ENCODE measurements around the gene NOTUM. TPM values are rescaled to one million over a fixed set of nuclear protein-coding genes. Genes with fewer than 3 reads are reported as not detected.

The NOTUM gene
- total RNA-seq, 4 donors from 2014 or later, result 1.7 to 1.8 (median 1.7) TPM; not detected in 1

- Histone ChIP-seq H3K4me1 (peaks cover 42 to 48% of the 10 kb centered on the region in 2 donors), H3K9me3 (no peaks in the 10 kb centered on the region), H3K27ac (no peak overlapping the region), H3K36me3 (peaks cover 0 to 39% of the 10 kb centered on the region in 2 donors), H3K4me3 (peak overlapping the region in 2 of 4 donors; percentile 63 to 68), H3K27me3 (no peaks in the 10 kb centered on the region)
- ATAC-seq, result no peak
- in situ Hi-C loops (cut with MboI; ENCODE audit: low sequenced_read_pairs in 4 of 4) (no loop called here), intact Hi-C loops (cut with DNase I; ENCODE audit: low total_unique reads) (no loop called here)
- TF ChIP-seq POLR2A (IDR thresholded peaks at IDR 0.05), result no peak
- TF ChIP-seq, protein P1, sequence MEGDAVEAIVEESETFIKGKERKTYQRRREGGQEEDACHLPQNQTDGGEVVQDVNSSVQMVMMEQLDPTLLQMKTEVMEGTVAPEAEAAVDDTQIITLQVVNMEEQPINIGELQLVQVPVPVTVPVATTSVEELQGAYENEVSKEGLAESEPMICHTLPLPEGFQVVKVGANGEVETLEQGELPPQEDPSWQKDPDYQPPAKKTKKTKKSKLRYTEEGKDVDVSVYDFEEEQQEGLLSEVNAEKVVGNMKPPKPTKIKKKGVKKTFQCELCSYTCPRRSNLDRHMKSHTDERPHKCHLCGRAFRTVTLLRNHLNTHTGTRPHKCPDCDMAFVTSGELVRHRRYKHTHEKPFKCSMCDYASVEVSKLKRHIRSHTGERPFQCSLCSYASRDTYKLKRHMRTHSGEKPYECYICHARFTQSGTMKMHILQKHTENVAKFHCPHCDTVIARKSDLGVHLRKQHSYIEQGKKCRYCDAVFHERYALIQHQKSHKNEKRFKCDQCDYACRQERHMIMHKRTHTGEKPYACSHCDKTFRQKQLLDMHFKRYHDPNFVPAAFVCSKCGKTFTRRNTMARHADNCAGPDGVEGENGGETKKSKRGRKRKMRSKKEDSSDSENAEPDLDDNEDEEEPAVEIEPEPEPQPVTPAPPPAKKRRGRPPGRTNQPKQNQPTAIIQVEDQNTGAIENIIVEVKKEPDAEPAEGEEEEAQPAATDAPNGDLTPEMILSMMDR (IDR thresholded peaks at IDR 0.05 in 4 of 5, conservative IDR thresholded peaks at IDR 0.05 in 1 of 5), result no peak
- no peak for DNase-seq
These were observed 44.6 kb downstream of the NOTUM start for GRCh38 chr17:81916234-81917001.

DNA sequence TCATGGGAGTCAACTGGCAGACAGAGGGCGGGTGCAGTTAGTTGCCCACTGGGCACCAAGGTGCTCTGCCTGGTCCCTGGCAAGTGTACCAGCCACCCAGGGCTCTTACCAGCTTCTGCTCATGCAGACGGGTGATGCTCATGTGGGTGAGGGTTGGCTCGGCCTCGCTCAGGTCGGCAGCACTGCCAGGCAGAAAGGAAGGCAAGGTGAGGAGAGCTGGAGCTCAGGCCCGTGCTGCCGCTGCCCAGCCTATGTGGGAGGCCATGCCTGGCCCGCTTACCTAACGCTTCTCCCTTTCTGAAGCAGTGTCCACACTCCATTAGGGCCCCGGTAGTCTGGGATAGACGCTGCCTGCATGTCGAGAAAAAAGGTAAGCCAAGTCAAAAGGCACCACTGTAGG lies 45.7 kb downstream of the NOTUM start:
- Histone ChIP-seq H3K4me1 (peaks cover 34 to 42% of the 10 kb centered on the region in 2 donors), H3K36me3 (peaks cover 0 to 39% of the 10 kb centered on the region in 2 donors)
- in situ Hi-C loops (cut with MboI; ENCODE audit: low sequenced_read_pairs in 4 of 4), result no loop called here

DNA sequence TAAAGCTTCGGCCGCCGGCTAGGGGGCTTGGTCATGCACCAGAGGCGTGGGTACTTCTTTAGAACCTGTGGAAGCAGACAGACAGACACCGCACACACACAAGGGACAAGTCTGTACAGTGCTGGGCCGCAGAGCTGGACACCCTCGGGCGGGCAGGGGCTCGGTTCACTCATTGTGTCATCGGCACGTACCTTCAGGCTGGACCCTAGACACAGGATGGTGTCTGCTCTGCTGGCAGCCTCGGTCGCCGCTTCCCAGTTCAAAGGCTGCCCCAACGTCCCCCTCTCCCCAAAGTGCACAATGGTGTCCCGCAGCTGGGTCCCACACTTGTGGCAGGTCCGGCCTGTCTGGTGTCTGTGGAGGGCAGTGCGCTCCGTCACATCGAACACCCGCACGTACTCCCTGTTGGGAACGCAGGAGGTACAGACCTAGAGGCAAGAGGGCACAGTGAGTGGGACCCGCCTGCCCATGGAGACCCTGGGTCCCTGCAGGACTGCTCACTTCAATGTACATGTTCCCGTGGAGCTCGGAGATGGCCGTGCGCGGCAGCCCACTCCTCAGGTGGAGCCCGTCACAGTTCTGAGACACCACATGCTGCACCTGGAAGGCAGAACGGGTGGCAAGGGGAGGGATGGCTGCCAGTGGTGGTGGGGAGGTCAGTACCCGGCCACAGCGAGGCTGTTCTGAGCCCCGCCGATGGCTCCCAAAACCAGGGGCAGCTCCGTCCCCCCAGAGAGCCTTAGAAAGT lies 46.7 kb downstream of the NOTUM start:
- Histone ChIP-seq H3K27ac (no peak overlapping the region), H3K4me1 (peaks cover 31 to 37% of the 10 kb centered on the region in 2 donors), H3K4me3 (no peak overlapping the region), H3K36me3 (peaks cover 0 to 38% of the 10 kb centered on the region in 2 donors), H3K9me3 (no peaks in the 10 kb centered on the region), H3K27me3 (no peaks in the 10 kb centered on the region)
- TF ChIP-seq, protein P1 (IDR thresholded peaks at IDR 0.05 in 4 of 5, conservative IDR thresholded peaks at IDR 0.05 in 1 of 5), result no peak
- TF ChIP-seq POLR2A (IDR thresholded peaks at IDR 0.05), result no peak
- in situ Hi-C loops (cut with MboI; ENCODE audit: low sequenced_read_pairs in 4 of 4) (no loop called here), intact Hi-C loops (cut with DNase I; ENCODE audit: low total_unique reads) (loop anchor here (5.0 kb wide), 1 partner anchor 82 kb away; the partner anchor contains the start of gene MCRIP1)
- ATAC-seq, result no peak
- no peak for DNase-seq

More for the DNA sequence above, 45.7 kb downstream of the NOTUM start:
- Histone ChIP-seq H3K27me3 (no peaks in the 10 kb centered on the region), H3K27ac (no peak overlapping the region), H3K9me3 (no peaks in the 10 kb centered on the region), H3K4me3 (no peak overlapping the region)
- no peak for ATAC-seq
- TF ChIP-seq POLR2A (IDR thresholded peaks at IDR 0.05), result no peak
- TF ChIP-seq, protein P1 (IDR thresholded peaks at IDR 0.05 in 4 of 5, conservative IDR thresholded peaks at IDR 0.05 in 1 of 5), result no peak
- no peak for DNase-seq
- intact Hi-C loops (cut with DNase I; ENCODE audit: low total_unique reads), result no loop called here

DNA sequence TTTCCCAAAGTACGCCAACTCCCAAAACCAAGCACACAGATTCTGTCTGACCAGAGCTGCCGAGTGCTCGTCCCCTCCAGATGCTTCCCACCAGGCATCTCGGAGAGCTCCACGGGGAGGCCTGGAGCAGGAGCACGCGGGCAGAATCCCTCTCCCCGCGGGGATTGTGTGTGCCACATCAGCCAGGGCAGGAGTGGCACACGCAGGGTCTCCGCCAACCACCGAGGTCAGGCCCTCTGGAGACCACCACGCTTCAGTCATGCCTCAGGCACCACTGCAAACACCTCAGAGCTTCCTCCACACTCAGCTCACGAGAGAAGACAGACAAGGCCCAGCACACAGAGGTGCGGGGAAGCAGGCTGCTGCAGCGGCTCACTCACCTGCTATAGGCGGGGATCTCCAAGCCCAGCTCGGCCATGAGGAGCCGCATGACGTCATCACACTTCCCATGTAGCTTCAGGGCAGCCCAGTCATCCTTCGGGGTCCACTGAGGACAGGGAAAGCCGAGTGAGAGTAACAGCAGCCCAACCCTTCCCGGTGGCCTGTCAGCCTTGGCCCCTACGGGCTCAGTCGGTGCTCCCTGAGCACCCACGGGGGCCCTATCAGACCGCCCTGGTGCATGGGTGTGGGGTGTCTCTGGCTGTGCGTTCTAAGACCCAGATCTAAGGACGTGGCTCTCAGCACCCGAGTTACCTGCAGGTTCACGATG lies 47.4 kb downstream of the NOTUM start:
- in situ Hi-C loops (cut with MboI; ENCODE audit: low sequenced_read_pairs in 4 of 4), result no loop called here
- ATAC-seq, result no peak

More for the DNA sequence above, 47.4 kb downstream of the NOTUM start:
- peaks cover 25 to 30% of the 10 kb centered on the region in 2 donors for H3K4me1 ChIP-seq
- H3K27ac ChIP-seq, result no peak overlapping the region
- no peaks in the 10 kb centered on the region for H3K9me3 ChIP-seq
- H3K4me3 ChIP-seq, result no peak overlapping the region
- TF ChIP-seq POLR2A (IDR thresholded peaks at IDR 0.05), result no peak
- TF ChIP-seq, protein P1 (IDR thresholded peaks at IDR 0.05 in 4 of 5, conservative IDR thresholded peaks at IDR 0.05 in 1 of 5), result no peak
- no peak for DNase-seq
- no peaks in the 10 kb centered on the region for H3K27me3 ChIP-seq
- peaks cover 0 to 34% of the 10 kb centered on the region in 2 donors for H3K36me3 ChIP-seq
- intact Hi-C loops (cut with DNase I; ENCODE audit: low total_unique reads), result loop anchor here (5.0 kb wide), 1 partner anchor 81 kb away; the partner anchor contains the start of gene MCRIP1

Measured in gastrocnemius medialis (tissue), 4 donors.